Measurements from ENCODE around the gene EMILIN3.

EMILIN3 gene

GRCh38 chr20:41392295-41392694 lies 25.7 kb upstream of the EMILIN3 start:
- in situ Hi-C loops (cut with HindIII; ENCODE audit: low sequenced_read_pairs) = no loop called here

GRCh38 chr20:41391587-41392001 lies 25.0 kb upstream of the EMILIN3 start:
- in situ Hi-C loops (cut with HindIII; ENCODE audit: low sequenced_read_pairs) = no loop called here

- in situ Hi-C loops (cut with HindIII; ENCODE audit: low sequenced_read_pairs) = no loop called here
These were observed 24.3 kb upstream of the EMILIN3 start for GRCh38 chr20:41390889-41391288.

GRCh38 chr20:41387444-41387851 lies 20.8 kb upstream of the EMILIN3 start:
- in situ Hi-C loops (cut with HindIII; ENCODE audit: low sequenced_read_pairs) = no loop called here

GRCh38 chr20:41386502-41387427 lies 20.1 kb upstream of the EMILIN3 start:
- in situ Hi-C loops (cut with HindIII; ENCODE audit: low sequenced_read_pairs) = no loop called here

GRCh38 chr20:41382791-41383305 lies 16.2 kb upstream of the EMILIN3 start:
- in situ Hi-C loops (cut with HindIII; ENCODE audit: low sequenced_read_pairs) = no loop called here

- in situ Hi-C loops (cut with HindIII; ENCODE audit: low sequenced_read_pairs) = no loop called here
These were observed 14.1 kb upstream of the EMILIN3 start for GRCh38 chr20:41380551-41381193.

- in situ Hi-C loops (cut with HindIII; ENCODE audit: low sequenced_read_pairs) = no loop called here
These were observed 12.9 kb upstream of the EMILIN3 start for GRCh38 chr20:41379551-41379950.

GRCh38 chr20:41377275-41377674 lies 10.7 kb upstream of the EMILIN3 start:
- in situ Hi-C loops (cut with HindIII; ENCODE audit: low sequenced_read_pairs) = no loop called here

- in situ Hi-C loops (cut with HindIII; ENCODE audit: low sequenced_read_pairs) = no loop called here
These were observed 9.7 kb upstream of the EMILIN3 start for GRCh38 chr20:41376349-41376748.

- in situ Hi-C loops (cut with HindIII; ENCODE audit: low sequenced_read_pairs) = no loop called here
These were observed 9.2 kb upstream of the EMILIN3 start for GRCh38 chr20:41375846-41376245.

GRCh38 chr20:41373931-41374920 lies 7.6 kb upstream of the EMILIN3 start:
- in situ Hi-C loops (cut with HindIII; ENCODE audit: low sequenced_read_pairs) = no loop called here

- in situ Hi-C loops (cut with HindIII; ENCODE audit: low sequenced_read_pairs) = no loop called here
These were observed 6.7 kb upstream of the EMILIN3 start for GRCh38 chr20:41373251-41373783.

GRCh38 chr20:41371371-41371770 lies 4.8 kb upstream of the EMILIN3 start:
- in situ Hi-C loops (cut with HindIII; ENCODE audit: low sequenced_read_pairs) = no loop called here

- in situ Hi-C loops (cut with HindIII; ENCODE audit: low sequenced_read_pairs) = no loop called here
These were observed 3.6 kb upstream of the EMILIN3 start for GRCh38 chr20:41370176-41370575.

GRCh38 chr20:41369673-41370072 lies 3.1 kb upstream of the EMILIN3 start:
- in situ Hi-C loops (cut with HindIII; ENCODE audit: low sequenced_read_pairs) = no loop called here

- in situ Hi-C loops (cut with HindIII; ENCODE audit: low sequenced_read_pairs) = no loop called here
These were observed 1.3 kb upstream of the EMILIN3 start for GRCh38 chr20:41367956-41368355.

GRCh38 chr20:41367393-41367695 lies 726 bp upstream of the EMILIN3 start:
- in situ Hi-C loops (cut with HindIII; ENCODE audit: low sequenced_read_pairs) = no loop called here

GRCh38 chr20:41365777-41366545 lies 657 bp downstream of the EMILIN3 start:
- in situ Hi-C loops (cut with HindIII; ENCODE audit: low sequenced_read_pairs) = no loop called here
